ENCODE data around the gene KRTAP5-1. TPM values are rescaled to one million over a fixed set of nuclear protein-coding genes. Genes with fewer than 3 reads are reported as not detected.

KRTAP5-1 gene
- total RNA-seq, 2 donors from 2014 or later, result not detected

GRCh38 chr11:1541474-1542204, 43.4 kb downstream of the KRTAP5-1 start:
- TF ChIP-seq CTCF (IDR thresholded peaks at IDR 0.05), result no peak
- no peak overlapping the region for H3K27ac ChIP-seq
- H3K9me3 ChIP-seq, result no peaks in the 10 kb centered on the region
- peaks cover 0 to 3% of the 10 kb centered on the region in 2 donors for H3K27me3 ChIP-seq
- H3K4me1 ChIP-seq, result peaks cover 0 to 14% of the 10 kb centered on the region in 2 donors
- no peaks in the 10 kb centered on the region for H3K36me3 ChIP-seq
- H3K4me3 ChIP-seq, result no peak overlapping the region
- DNase-seq (ENCODE audit: low spot score), result no peak

- TF ChIP-seq CTCF (IDR thresholded peaks at IDR 0.05), result no peak
- Histone ChIP-seq H3K36me3 (no peaks in the 10 kb centered on the region), H3K4me3 (no peak overlapping the region), H3K4me1 (peaks cover 4 to 25% of the 10 kb centered on the region in 2 donors), H3K27ac (no peak overlapping the region), H3K27me3 (no peaks in the 10 kb centered on the region), H3K9me3 (no peaks in the 10 kb centered on the region)
- DNase-seq (ENCODE audit: low spot score), result no peak
Measured at GRCh38 chr11:1540074-1540473, 45.0 kb downstream of the KRTAP5-1 start.

GRCh38 chr11:1538153-1538552, 46.9 kb downstream of the KRTAP5-1 start:
- no peak for TF ChIP-seq CTCF (IDR thresholded peaks at IDR 0.05)
- Histone ChIP-seq H3K27ac (no peak overlapping the region), H3K4me3 (no peak overlapping the region), H3K36me3 (no peaks in the 10 kb centered on the region), H3K4me1 (peaks cover 4 to 44% of the 10 kb centered on the region in 2 donors), H3K27me3 (no peaks in the 10 kb centered on the region), H3K9me3 (no peaks in the 10 kb centered on the region)
- no peak for DNase-seq (ENCODE audit: low spot score)

GRCh38 chr11:1536065-1536843, 48.8 kb downstream of the KRTAP5-1 start:
- TF ChIP-seq CTCF (IDR thresholded peaks at IDR 0.05), result no peak
- H3K27me3 ChIP-seq, result no peaks in the 10 kb centered on the region
- H3K9me3 ChIP-seq, result no peaks in the 10 kb centered on the region
- no peaks in the 10 kb centered on the region for H3K36me3 ChIP-seq
- H3K4me1 ChIP-seq, result peaks cover 4 to 63% of the 10 kb centered on the region in 2 donors
- H3K27ac ChIP-seq, result peak overlapping the region; percentile 60 to 67
- H3K4me3 ChIP-seq, result no peak overlapping the region
- DNase-seq (ENCODE audit: low spot score), result no peak

- no peak overlapping the region for H3K4me3 ChIP-seq
- no peaks in the 10 kb centered on the region for H3K27me3 ChIP-seq
- H3K36me3 ChIP-seq, result no peaks in the 10 kb centered on the region
- H3K4me1 ChIP-seq, result peaks cover 4 to 78% of the 10 kb centered on the region in 2 donors
- TF ChIP-seq CTCF (IDR thresholded peaks at IDR 0.05), result no peak
- H3K27ac ChIP-seq, result peak overlapping the region; percentile 60 to 67
- no peak for DNase-seq (ENCODE audit: low spot score)
- no peaks in the 10 kb centered on the region for H3K9me3 ChIP-seq
Measured at GRCh38 chr11:1534682-1535081, 50.4 kb downstream of the KRTAP5-1 start.

Other genes with a start within 250 kb of the KRTAP5-1 start
- gene BRSK2, start 195.3 kb downstream of the KRTAP5-1 start, total RNA-seq, result under 1 TPM; 0.19 to 0.51 TPM
- gene MOB2, start 98.5 kb downstream of the KRTAP5-1 start, total RNA-seq, result 10 to 100 TPM; 22.0 to 27.9 TPM
- gene DUSP8, start 13.0 kb downstream of the KRTAP5-1 start, total RNA-seq, result 10 to 100 TPM in 1 of 2 donors, 1 to 10 TPM in 1; 4.4 to 24.5 TPM
- not detected for gene KRTAP5-2, start 13.0 kb upstream of the KRTAP5-1 start, total RNA-seq
- gene KRTAP5-3, start 23.2 kb upstream of the KRTAP5-1 start, total RNA-seq, result not detected
- gene KRTAP5-4, start 36.9 kb upstream of the KRTAP5-1 start, total RNA-seq, result not detected
- not detected for gene KRTAP5-5, start 44.5 kb upstream of the KRTAP5-1 start, total RNA-seq
- not detected for gene KRTAP5-6, start 111.9 kb upstream of the KRTAP5-1 start, total RNA-seq
- gene IFITM10, start 165.3 kb upstream of the KRTAP5-1 start, total RNA-seq, result under 1 TPM; 0.37 to 0.47 TPM
- gene CTSD, start 178.6 kb upstream of the KRTAP5-1 start, total RNA-seq, result 1,000 to 10,000 TPM in 1 of 2 donors, 100 to 1,000 TPM in 1; 782 to 1,042 TPM
- gene SYT8, start 249.7 kb upstream of the KRTAP5-1 start, total RNA-seq, result not detected